ENCODE measurements around the gene RBMS1. TPM values are rescaled to one million over a fixed set of nuclear protein-coding genes. Genes with fewer than 3 reads are reported as not detected.
A peak's percentile ranks its signal among the peaks of the same experiment; 100 is the strongest.

Gene RBMS1
- total RNA-seq, 6 experiments from 2014 or later = 8.5 to 21.4 (median 14.3) TPM

DNA sequence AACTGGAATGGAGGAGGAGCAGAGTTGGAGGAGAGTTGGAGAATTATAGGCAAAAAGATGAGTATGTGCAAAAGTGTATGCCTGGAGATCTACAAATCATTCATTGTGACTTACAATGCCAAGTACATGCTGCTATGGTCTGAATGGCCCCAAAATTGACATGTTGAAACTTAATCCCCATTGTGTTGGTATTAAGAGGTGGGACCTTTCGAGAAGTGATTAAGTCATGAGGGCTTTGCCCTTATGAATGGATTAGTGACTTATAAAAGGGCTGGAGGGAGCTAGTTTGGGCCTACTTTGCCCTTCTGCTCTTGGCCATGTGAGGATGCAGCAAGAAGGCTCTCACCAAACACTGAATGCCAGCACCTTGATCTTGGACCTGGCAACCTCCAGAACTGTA is 6.3 kb upstream of the RBMS1 start:
- H3K4me1 ChIP-seq = no peaks in the 10 kb centered on the region
- H3K27ac ChIP-seq = no peak overlapping the region
- no peak overlapping the region for H3K4me3 ChIP-seq
- H3K27me3 ChIP-seq = no peaks in the 10 kb centered on the region
- DNase-seq (no peak), ATAC-seq (no peak)
- H3K36me3 ChIP-seq = no peaks in the 10 kb centered on the region
- H3K9me3 ChIP-seq = no peaks in the 10 kb centered on the region
- intact Hi-C loops (cut with DNase I) = no loop called here
- TF ChIP-seq, protein P1, sequence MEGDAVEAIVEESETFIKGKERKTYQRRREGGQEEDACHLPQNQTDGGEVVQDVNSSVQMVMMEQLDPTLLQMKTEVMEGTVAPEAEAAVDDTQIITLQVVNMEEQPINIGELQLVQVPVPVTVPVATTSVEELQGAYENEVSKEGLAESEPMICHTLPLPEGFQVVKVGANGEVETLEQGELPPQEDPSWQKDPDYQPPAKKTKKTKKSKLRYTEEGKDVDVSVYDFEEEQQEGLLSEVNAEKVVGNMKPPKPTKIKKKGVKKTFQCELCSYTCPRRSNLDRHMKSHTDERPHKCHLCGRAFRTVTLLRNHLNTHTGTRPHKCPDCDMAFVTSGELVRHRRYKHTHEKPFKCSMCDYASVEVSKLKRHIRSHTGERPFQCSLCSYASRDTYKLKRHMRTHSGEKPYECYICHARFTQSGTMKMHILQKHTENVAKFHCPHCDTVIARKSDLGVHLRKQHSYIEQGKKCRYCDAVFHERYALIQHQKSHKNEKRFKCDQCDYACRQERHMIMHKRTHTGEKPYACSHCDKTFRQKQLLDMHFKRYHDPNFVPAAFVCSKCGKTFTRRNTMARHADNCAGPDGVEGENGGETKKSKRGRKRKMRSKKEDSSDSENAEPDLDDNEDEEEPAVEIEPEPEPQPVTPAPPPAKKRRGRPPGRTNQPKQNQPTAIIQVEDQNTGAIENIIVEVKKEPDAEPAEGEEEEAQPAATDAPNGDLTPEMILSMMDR (IDR thresholded peaks at IDR 0.05) = no peak
- TF ChIP-seq POLR2A (IDR thresholded peaks at IDR 0.05) = no peak
- WGBS (ENCODE audit: insufficient coverage, low coverage, low lambda C conversion rate, missing lambda C conversion rate) = 67% methylated on average over 1 of the region's 1 CpG

DNA sequence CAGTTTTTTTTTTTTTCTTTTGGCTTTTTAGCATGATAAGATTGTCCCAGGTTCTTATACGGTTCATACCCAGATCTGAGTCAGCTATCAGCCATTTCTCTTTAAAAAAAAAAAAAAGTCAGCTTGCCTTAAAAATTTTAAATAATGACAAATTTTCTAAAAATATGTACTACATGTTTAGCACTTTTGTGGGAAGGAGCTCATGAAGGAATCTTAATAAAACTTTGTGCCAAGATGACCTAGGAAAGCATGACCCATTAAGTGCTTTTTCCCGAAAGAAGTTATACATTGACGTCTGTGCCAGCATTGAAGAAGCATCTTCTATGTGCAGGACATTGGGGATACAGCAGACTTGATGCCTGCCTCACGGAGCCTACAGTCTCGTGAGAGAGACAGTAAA is 4.5 kb upstream of the RBMS1 start:
- WGBS (ENCODE audit: insufficient coverage, low coverage, low lambda C conversion rate, missing lambda C conversion rate) = 79% methylated on average over 5 of the region's 5 CpGs
- H3K4me3 ChIP-seq = no peak overlapping the region
- intact Hi-C loops (cut with DNase I) = no loop called here
- no peaks in the 10 kb centered on the region for H3K4me1 ChIP-seq
- no peak for DNase-seq
- ATAC-seq = no peak
- no peaks in the 10 kb centered on the region for H3K9me3 ChIP-seq
- H3K27me3 ChIP-seq = no peaks in the 10 kb centered on the region
- TF ChIP-seq, protein P1 (IDR thresholded peaks at IDR 0.05) = no peak
- TF ChIP-seq POLR2A (IDR thresholded peaks at IDR 0.05) = no peak
- no peak overlapping the region for H3K27ac ChIP-seq
- no peaks in the 10 kb centered on the region for H3K36me3 ChIP-seq

DNA sequence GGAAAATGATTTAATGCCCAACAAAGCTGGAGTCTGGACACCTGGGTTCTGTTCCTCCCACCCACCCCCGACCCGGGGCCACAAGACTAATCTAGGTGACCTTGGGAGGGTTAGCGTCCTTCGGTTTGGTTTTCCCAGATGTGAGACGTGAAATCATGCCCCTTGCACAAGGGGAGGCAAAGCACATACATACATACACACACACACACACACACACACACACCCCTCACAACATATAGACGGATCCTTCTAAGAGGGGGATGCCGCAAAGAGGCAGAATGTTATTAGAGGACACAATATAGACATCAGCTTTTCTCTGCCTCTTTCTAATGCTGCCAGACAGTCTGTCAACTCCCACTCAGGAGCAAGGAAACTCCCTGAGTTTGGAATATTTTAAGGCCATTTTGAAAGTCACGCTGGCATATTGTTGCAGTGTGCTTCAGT is 616 bp upstream of the RBMS1 start:
- Histone ChIP-seq H3K27me3 (no peaks in the 10 kb centered on the region), H3K4me1 (peaks cover 0 to 17% (median 3%) of the 10 kb centered on the region in 4 donors), H3K9me3 (no peaks in the 10 kb centered on the region), H3K4me3 (peak overlapping the region; percentile 80 to 87 (median 86)), H3K36me3 (no peaks in the 10 kb centered on the region), H3K27ac (peak overlapping the region in 2 of 3 donors; percentile 92 to 93)
- ATAC-seq = no peak
- TF ChIP-seq, protein P1 (IDR thresholded peaks at IDR 0.05) = no peak
- TF ChIP-seq POLR2A (IDR thresholded peaks at IDR 0.05) = no peak
- no peak for DNase-seq
- intact Hi-C loops (cut with DNase I) = no loop called here
- WGBS (ENCODE audit: insufficient coverage, low coverage, low lambda C conversion rate, missing lambda C conversion rate) = 17% methylated on average over 8 of the region's 8 CpGs

DNA sequence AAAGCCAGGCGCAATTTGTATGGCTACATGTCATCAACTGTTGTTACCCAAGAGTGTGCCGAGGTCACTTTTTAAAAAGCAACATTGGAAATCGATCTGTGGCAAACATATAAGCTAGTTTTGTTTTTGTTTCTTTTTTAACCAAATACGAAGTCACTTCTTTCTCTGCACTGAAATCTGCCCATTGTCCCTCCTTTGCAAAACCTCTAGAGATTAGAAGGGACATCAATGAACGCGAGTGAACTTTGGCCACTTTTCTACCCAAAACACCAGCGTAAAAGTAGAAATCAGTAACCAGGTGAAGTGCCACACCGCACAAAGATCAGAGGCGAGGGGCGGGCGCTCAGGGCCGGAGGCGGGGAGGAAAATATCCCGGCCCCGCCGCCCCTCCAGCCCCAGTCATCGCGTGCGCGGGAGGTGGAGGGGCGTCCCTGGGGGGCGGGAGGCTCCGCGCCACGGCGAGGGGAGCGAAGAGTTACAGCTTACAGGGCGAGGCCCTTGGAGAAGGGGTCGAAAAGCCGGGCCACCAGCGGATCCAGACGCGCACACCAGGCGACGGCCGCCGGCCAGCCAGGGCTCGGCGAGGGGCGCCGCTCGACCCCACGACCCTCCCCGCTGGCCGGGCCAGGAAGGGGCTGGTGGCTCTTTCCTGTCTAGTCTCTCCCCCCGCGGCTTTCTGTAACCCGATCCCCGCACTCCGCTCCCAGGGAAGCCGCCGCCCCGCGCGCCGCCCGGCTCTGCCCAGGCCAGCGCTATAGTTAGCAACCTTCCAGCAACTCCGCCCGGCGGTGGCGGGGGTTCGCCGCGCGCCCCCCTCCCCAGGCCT is 993 bp downstream of the RBMS1 start:
- peak; percentile 76 to 88 (median 83) for DNase-seq
- peak; percentile 84 to 89 (median 88) for ATAC-seq
- Histone ChIP-seq H3K9me3 (no peaks in the 10 kb centered on the region), H3K27me3 (no peaks in the 10 kb centered on the region), H3K27ac (peak overlapping the region; percentile 92 to 95 (median 93)), H3K4me3 (peak overlapping the region; percentile 80 to 87 (median 86)), H3K36me3 (no peaks in the 10 kb centered on the region), H3K4me1 (peaks cover 0 to 17% (median 3%) of the 10 kb centered on the region in 4 donors)
- intact Hi-C loops (cut with DNase I) = no loop called here
- under 1% methylated on average over 19 of the region's 66 CpGs for WGBS (ENCODE audit: insufficient coverage, low coverage, low lambda C conversion rate, missing lambda C conversion rate)
- TF ChIP-seq, protein P1 (IDR thresholded peaks at IDR 0.05) = no peak
- TF ChIP-seq POLR2A (IDR thresholded peaks at IDR 0.05) = peak; percentile 56

All from right lobe of liver (tissue), 6 donors.